GM13977 (cell line): ENCODE data around the gene PPP5C.

Experiments
- DNase-seq: peaks from one replicate; pipeline ENCODE4 v3.0.0; 2012; ENCODE audit warnings: low spot score
- CTCF ChIP-seq: IDR thresholded peaks from 2 replicates; pipeline ENCODE4 v1.5.1; 2012; ENCODE audit warnings: mild to moderate bottlenecking, control low read depth; ENCODE audit not compliant: insufficient read depth; ENCODE audit errors: extremely low read depth, missing control alignments
- in situ Hi-C: fragments of 300-500 bp; cut with MboI; formaldehyde crosslinking; loops from one replicate; pipeline ENCODE4 v1.12.0; 2022; ENCODE audit warnings: low sequenced_read_pairs, low pct_unique_long_range_greater_than_20kb, mixed read lengths, inconsistent platforms; ENCODE audit not compliant: unreplicated experiment

Gene PPP5C

DNA sequence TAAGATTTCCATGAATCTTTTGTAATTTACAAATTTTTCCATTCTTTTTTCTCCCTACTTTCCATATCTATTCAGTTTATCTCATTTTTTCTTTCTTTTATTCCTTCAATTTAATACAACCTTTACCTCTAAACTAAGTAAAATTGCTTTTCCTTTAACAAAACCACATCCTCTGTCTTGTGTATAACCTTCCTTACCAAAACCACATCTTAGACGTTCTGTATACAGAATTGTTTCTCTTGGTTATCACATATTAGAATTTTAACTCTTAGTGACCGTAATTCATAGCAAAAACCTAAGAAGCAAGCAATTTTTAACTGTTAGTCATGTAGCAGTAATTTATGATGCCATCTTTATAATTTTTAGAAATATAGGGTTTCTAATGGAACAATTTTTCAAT is 15.0 kb downstream of the PPP5C start:
- TF ChIP-seq CTCF, result no peak

GRCh38 chr19:46364359-46364758 is 17.5 kb downstream of the PPP5C start:
- no peak for DNase-seq
- in situ Hi-C loops, result no loop called here

More for the DNA sequence above, 15.0 kb downstream of the PPP5C start:
- no peak for DNase-seq
- in situ Hi-C loops, result no loop called here

GRCh38 chr19:46365561-46365960 is 18.7 kb downstream of the PPP5C start:
- in situ Hi-C loops, result no loop called here

More at GRCh38 chr19:46364359-46364758, 17.5 kb downstream of the PPP5C start:
- TF ChIP-seq CTCF, result no peak

GRCh38 chr19:46366620-46367292 is 19.9 kb downstream of the PPP5C start:
- DNase-seq, result no peak
- TF ChIP-seq CTCF, result no peak
- in situ Hi-C loops, result no loop called here

More at GRCh38 chr19:46365561-46365960, 18.7 kb downstream of the PPP5C start:
- no peak for DNase-seq
- no peak for TF ChIP-seq CTCF

- in situ Hi-C loops, result no loop called here
- no peak for DNase-seq
- TF ChIP-seq CTCF, result no peak
These were observed 20.5 kb downstream of the PPP5C start for GRCh38 chr19:46367426-46367825.

GRCh38 chr19:46368116-46368515 is 21.2 kb downstream of the PPP5C start:
- no peak for TF ChIP-seq CTCF

More at GRCh38 chr19:46368116-46368515, 21.2 kb downstream of the PPP5C start:
- in situ Hi-C loops, result no loop called here
- no peak for DNase-seq
